HepG2 (cell line): ENCODE data around the gene TBX10. TPM values are rescaled to one million over a fixed set of nuclear protein-coding genes. Genes with fewer than 3 reads are reported as not detected.
A peak's percentile ranks its signal among the peaks of the same experiment; 100 is the strongest.

Experiments
- ARID4A ChIP-seq: sonication (generic); formaldehyde crosslinking; IDR thresholded peaks from 2 replicates; pipeline ENCODE4 v1.5.0; 2020; ENCODE audit warnings: mild to moderate bottlenecking, missing genetic modification reagents, borderline replicate concordance
- GTF3A ChIP-seq: sonication (generic); formaldehyde crosslinking; conservative IDR thresholded peaks from 2 replicates; pipeline ENCODE4 v1.4.0; 2020; ENCODE audit warnings: mild to moderate bottlenecking, missing genetic modification reagents
- KLF12 ChIP-seq: sonication (generic); formaldehyde crosslinking; IDR thresholded peaks from 2 replicates; pipeline ENCODE4 v1.4.0; 2020; ENCODE audit warnings: missing genetic modification reagents, borderline replicate concordance
- RCOR2 ChIP-seq: IDR thresholded peaks from 2 replicates; pipeline ENCODE4 v1.6.1; 2016; ENCODE audit warnings: missing biosample characterization, missing genetic modification reagents
- RFX1 ChIP-seq: fragments of 450-650 bp; IDR thresholded peaks from 2 replicates; pipeline ENCODE4 v1.6.1; 2017
- TBP ChIP-seq: sonication (generic); formaldehyde crosslinking; IDR thresholded peaks from 2 replicates; pipeline ENCODE4 v1.5.0; 2020; ENCODE audit warnings: missing genetic modification reagents
- TFE3 ChIP-seq: IDR thresholded peaks from 2 replicates; pipeline ENCODE4 v1.6.1; 2016
- ZBTB46 ChIP-seq: sonication (generic); formaldehyde crosslinking; IDR thresholded peaks from 2 replicates; pipeline ENCODE4 v1.4.0; 2020; ENCODE audit warnings: mild to moderate bottlenecking, missing genetic modification reagents, borderline replicate concordance
- ZNF263 ChIP-seq: sonication (generic); formaldehyde crosslinking; IDR thresholded peaks from 2 replicates; pipeline ENCODE4 v1.4.0; 2020; ENCODE audit warnings: missing genetic modification reagents
- ZNF275 ChIP-seq: sonication (generic); formaldehyde crosslinking; IDR thresholded peaks from 2 replicates; pipeline ENCODE4 v1.8.0; 2022; ENCODE audit warnings: missing genetic modification reagents, mild to moderate bottlenecking, inconsistent platforms, borderline replicate concordance
- ZNF281 ChIP-seq: sonication (generic); formaldehyde crosslinking; IDR thresholded peaks from 2 replicates; pipeline ENCODE4 v1.4.0; 2020; ENCODE audit warnings: missing genetic modification reagents, borderline replicate concordance
- ZNF629 ChIP-seq: sonication (generic); formaldehyde crosslinking; conservative IDR thresholded peaks from 2 replicates; pipeline ENCODE4 v1.5.0; 2020; ENCODE audit warnings: missing genetic modification reagents
- ZNF770 ChIP-seq: sonication (generic); formaldehyde crosslinking; IDR thresholded peaks from 2 replicates; pipeline ENCODE4 v1.5.0; 2020; ENCODE audit warnings: mild to moderate bottlenecking, missing genetic modification reagents
- ZNF790 ChIP-seq: sonication (generic); formaldehyde crosslinking; IDR thresholded peaks from 2 replicates; pipeline ENCODE4 v1.8.0; 2022; ENCODE audit warnings: missing genetic modification reagents, mild to moderate bottlenecking, borderline replicate concordance
- polyA plus RNA-seq, 8 experiments: library from polyadenylated mRNA; depleted of rRNA in 3 of 8; stranded (reverse) in 7 of 8; unstranded in 1 of 8; fragments of >200 nt; fragmentation: Illumina TruSeq in 4 of 8; extraction: Trizol in 4 of 8; gene quantifications; 2 replicates each; pipeline versions ENCODE4 v1.2.1 to v1.2.3, GENCODE V29; 2011 to 2016; ENCODE audit warnings: low read depth in 4 of 8, missing spikeins in 1 of 8, mixed read lengths in 1 of 8; ENCODE audit not compliant: insufficient read depth in 1 of 8
- total RNA-seq, 5 experiments: library from RNA; depleted of rRNA; stranded (reverse); fragments of >200 nt; fragmentation: Illumina TruSeq; extraction: Trizol; gene quantifications; 2 replicates each; pipeline ENCODE4 v1.2.3, GENCODE V29; 2016; ENCODE audit warnings: low read depth in 1 of 5

TBX10 gene
- total and polyA plus RNA-seq, 2 of the 13 experiments (the other 11 are each of a cell fraction or from before 2014, with no cell fraction given), result 0.27 to 1.7 TPM

- TF ChIP-seq ARID4A (CRISPR knock-in tag), result peak; percentile 31; the same call in 1 of the 2 replicates
- no peak for TF ChIP-seq TBP (CRISPR knock-in tag)
- TF ChIP-seq GTF3A, result no peak
- TF ChIP-seq ZNF790 (CRISPR knock-in tag), result no peak
- no peak for TF ChIP-seq KLF12 (CRISPR knock-in tag)
- no peak for TF ChIP-seq ZNF275
- TF ChIP-seq ZNF770 (CRISPR knock-in tag), result 0 out of 2 replicates have a peak, but pooled peaks have one; percentile 11
- peak; percentile 100 for TF ChIP-seq ZNF629 (CRISPR knock-in tag)
- peak; percentile 75; the same call in 1 of the 2 replicates for TF ChIP-seq RCOR2
- TF ChIP-seq ZNF281 (CRISPR knock-in tag), result peak; percentile 95
- peak; percentile 52; the same call in 1 of the 2 replicates for TF ChIP-seq ZBTB46 (CRISPR knock-in tag)
- TF ChIP-seq RFX1, result no peak
- no peak for TF ChIP-seq TFE3
- TF ChIP-seq ZNF263 (CRISPR knock-in tag), result peak; percentile 78; the same call in 1 of the 2 replicates
These were observed 7.2 kb downstream of the TBX10 start (continued) for GRCh38 chr11:67632175-67632981.
